C4-2B (cell line): Measurements from ENCODE around the gene FBF1.

Experiments
- H3K27ac ChIP-seq: fragments of 450-650 bp; 2 replicates; pipeline ENCODE4 v1.5.1; 2017
- ZFX ChIP-seq: fragments of 450-650 bp; IDR thresholded peaks from 2 replicates; pipeline ENCODE4 v1.6.1; 2017
- TF ChIP-seq, protein P1 (sequence below): fragments of 450-650 bp; conservative IDR thresholded peaks from 2 replicates; pipeline ENCODE4 v1.5.1; 2017; ENCODE audit warnings: mild to moderate bottlenecking

FBF1 gene

DNA sequence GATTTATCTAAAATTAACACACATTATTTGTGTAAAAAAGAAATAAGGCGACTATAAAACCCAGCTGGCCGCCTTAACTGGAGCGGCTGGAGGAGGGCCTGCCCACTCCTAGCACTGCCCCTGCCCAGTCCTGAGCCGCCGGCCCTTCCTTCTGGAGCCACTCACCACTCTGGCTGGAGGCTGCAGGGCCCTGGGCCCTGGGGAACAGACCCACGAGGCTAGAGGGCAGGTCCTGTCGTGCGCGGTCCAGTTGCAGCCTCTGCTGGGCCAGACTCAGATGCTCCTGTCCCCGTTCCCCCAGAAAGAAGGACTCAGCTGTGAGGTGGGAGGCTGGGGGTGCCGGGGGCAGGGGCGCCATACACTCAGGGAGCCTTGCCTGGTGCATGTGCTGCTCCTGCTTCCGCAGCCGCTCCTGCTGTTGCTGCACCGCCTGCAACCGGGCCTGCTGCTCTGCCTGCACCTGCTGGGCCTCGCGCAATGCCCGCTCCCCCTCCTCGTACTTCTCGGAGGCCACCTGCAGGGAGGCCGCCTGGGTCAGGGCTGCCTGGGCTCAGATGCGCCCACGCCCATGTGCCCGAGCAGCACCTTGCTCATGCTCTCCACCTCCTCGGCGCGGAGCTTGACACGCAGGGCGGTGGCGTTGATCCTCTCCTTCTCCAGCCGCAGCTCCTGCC lies 27.2 kb downstream of the FBF1 start:
- no peak for TF ChIP-seq ZFX
- TF ChIP-seq, protein P1, sequence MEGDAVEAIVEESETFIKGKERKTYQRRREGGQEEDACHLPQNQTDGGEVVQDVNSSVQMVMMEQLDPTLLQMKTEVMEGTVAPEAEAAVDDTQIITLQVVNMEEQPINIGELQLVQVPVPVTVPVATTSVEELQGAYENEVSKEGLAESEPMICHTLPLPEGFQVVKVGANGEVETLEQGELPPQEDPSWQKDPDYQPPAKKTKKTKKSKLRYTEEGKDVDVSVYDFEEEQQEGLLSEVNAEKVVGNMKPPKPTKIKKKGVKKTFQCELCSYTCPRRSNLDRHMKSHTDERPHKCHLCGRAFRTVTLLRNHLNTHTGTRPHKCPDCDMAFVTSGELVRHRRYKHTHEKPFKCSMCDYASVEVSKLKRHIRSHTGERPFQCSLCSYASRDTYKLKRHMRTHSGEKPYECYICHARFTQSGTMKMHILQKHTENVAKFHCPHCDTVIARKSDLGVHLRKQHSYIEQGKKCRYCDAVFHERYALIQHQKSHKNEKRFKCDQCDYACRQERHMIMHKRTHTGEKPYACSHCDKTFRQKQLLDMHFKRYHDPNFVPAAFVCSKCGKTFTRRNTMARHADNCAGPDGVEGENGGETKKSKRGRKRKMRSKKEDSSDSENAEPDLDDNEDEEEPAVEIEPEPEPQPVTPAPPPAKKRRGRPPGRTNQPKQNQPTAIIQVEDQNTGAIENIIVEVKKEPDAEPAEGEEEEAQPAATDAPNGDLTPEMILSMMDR = no peak
- no peak overlapping the region for H3K27ac ChIP-seq

DNA sequence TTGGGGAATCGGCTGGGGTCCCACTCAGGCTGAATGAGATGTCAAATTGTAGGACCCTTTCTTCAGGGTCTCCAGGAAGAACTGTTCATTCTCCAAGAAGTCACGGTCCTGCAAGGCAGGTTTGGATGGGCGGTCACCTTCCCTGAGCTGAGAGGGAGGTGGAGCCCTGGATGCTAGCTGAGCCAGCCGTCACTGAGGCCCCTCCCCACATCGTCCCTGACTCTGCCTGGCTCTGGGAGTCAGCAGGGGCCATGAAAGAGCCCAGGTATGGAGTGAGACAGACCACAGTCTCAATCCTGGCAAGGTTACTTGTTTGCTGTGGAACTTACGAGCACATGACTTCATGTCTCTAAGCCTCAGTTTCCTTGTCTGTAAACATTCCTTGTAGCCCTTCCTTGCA lies 30.1 kb downstream of the FBF1 start:
- H3K27ac ChIP-seq = no peak overlapping the region
- TF ChIP-seq, protein P1 = no peak
- no peak for TF ChIP-seq ZFX

DNA sequence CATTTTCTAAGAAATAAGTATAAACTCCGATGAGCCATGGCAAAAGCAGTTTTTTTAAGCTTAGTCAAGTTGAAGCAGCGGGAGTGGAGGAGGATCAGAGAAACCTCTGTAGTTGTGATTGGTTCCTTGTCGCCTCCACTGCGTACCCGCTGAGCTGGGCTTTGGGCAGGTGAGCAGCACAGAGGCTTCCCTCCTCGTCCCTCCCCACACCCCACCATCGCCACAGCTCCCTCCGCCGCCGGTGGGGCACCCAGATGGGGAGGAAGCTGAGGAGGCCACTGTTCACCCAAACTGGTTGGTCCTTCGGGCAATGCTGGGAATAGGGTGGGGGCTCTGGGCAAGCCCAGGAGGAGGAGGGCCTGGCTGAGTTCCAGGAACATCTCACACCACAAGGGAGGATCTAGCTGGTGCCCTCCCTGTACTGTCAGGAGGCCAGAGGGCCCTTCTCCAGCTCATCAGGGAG lies 31.0 kb downstream of the FBF1 start:
- TF ChIP-seq, protein P1 = no peak
- TF ChIP-seq ZFX = no peak
- H3K27ac ChIP-seq = peak overlapping the region; percentile 9; the same call in 1 of the 2 replicates

DNA sequence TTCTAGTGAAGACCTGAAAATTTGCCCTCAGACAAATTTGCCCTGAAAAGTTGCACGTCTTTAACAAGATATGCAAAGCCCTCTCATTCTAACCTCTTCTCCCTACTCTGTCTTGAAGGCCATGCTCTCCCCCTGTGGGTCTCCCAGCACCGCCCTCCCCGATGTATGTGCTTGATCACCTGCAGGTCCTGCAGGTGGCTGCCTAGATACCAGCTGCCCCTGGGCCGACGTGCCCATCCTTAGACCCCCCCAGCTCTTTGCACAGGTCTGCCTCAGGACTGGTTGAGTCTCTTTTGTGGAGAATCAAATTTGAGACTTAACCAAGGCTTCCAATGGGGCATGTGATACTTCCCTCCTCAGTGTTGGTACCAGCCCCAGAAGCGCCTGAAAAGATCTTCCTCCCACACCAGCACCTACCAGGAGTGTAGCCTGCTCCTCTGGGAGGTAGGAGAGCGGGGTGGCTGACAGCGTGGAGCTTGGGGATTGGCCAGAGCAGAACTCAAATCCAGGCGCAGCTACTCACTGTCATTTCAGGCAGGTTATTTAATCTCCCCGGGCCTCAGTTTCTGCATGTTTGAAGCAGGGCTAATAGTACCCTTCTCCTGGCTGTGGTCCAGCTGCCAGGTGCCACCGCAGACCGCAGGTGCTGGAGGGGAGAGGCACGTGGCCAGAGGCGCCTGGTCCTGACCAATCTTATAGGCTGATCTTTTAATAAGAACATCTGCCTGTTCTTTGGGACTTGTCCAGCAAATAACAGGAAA lies 31.6 kb downstream of the FBF1 start:
- no peak for TF ChIP-seq ZFX
- TF ChIP-seq, protein P1 = no peak
- H3K27ac ChIP-seq = no peak overlapping the region; the same call in 1 of the 2 replicates

DNA sequence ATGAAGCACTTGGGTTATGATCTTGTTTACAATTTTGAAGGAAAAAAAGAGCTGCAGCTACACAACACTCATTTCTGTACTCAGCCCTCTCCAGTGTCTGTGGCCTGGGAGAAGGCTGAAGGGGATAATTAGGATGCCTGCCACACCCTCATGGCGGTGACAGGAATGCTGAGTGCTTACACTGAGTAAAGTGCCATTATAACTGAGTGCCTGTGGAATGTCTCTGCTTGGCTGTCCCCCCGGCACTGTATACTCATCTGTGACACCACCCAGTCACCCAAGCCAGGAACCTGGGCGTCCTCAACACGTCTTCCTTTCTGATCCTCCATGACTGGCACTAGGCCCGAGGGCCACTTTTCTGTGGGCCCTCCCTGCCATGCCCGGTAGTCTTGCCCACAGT lies 32.6 kb downstream of the FBF1 start:
- TF ChIP-seq ZFX = no peak
- TF ChIP-seq, protein P1 = no peak
- no peak overlapping the region for H3K27ac ChIP-seq

DNA sequence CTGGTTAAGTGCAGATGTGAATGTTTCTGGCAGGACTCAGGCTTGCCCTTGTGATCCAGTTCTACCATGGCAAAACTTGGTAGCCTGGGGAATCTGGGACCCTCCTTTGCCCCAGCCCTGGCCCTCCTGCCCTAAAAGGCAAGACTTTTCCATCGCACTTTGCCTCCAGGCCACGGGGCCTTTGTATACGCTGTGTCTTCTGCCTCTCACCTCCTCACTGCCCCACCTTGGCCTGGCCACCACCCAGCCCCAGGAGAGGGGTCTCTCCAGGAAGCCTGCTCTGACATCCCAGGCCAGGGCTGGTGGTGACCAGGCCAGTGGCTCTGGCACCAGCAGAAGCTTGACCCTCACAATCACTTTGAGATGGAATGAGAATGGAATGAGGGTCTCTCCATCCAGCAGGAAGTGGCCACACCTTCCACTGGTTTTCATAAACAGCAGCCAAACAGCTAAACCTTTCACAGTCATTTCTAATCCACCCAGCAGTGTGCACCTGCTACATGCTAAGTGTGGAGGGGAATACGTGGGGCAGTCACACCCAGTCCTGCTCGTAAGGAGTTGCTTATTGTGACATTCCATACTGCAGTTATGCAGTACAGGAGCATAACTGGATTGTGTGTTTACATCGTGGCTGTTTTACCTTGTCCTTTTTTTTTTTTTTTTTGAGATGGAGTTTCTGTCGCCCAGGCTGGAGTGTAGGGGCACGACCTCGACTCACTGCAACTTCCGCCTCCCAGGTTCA lies 34.5 kb downstream of the FBF1 start:
- peak overlapping the region; percentile 5; the same call in 1 of the 2 replicates for H3K27ac ChIP-seq
- TF ChIP-seq, protein P1 = no peak
- no peak for TF ChIP-seq ZFX
